ENCODE results near the gene ZSWIM9. TPM values are rescaled to one million over a fixed set of nuclear protein-coding genes. Genes with fewer than 3 reads are reported as not detected.
A peak's percentile ranks its signal among the peaks of the same experiment; 100 is the strongest.

ZSWIM9 gene
- polyA plus RNA-seq (2012; ENCODE audit: insufficient read length, low read depth), result 18.7 TPM

DNA sequence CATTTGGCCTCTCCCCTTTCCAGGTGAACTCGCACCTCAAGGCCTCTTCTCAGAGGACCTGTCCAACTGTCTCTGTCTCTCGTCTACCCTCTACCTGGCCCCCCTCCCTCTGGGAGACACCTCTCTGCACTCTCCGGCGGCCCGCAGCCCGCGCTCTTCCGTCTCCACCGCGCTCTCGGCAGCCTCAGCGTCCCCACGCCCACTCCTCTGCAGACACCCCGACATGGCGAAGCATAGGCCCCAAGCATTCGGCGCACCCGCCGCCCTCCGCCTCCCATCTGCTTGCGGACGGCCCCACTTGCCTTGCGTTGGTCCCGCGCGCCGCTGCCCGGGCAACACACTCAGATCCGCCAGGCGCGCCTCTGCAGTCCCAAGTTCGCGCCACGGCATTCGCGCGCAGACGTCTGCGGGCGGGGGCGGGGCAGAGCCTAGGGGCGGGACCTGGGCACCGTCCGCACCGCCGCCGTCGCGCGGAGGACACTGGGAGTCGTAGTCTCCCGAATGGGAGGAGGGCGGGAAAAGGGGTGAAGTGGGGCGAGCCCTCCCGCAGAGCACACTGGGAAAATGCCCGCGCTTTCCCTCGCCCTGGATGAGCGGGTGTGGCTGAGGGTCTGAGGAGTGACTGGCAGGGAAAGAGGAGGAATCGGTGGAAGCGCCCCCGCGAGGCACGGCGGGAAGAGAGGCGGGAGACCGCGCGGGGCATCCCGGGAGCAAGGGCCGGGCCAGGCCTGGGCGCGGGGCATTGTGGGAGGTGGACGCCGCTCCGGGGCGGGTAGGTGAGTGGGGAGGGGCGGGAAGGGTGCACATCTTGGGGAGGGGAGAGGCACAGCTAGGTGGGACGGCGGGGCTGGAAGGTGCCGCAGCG lies at the start of gene ZSWIM9, which contains the start of gene LIG1:
Gene ZSWIM9, plus strand, starts transcription at position 742 of the 865 bp plus-strand sequence. CDS start 1,123 bp downstream, outside the sequence.
Gene LIG1, minus strand, starts transcription at position 406 of the 865 bp plus-strand sequence. CDS start 4,778 bp downstream, outside the sequence.
- TF ChIP-seq, protein P1, sequence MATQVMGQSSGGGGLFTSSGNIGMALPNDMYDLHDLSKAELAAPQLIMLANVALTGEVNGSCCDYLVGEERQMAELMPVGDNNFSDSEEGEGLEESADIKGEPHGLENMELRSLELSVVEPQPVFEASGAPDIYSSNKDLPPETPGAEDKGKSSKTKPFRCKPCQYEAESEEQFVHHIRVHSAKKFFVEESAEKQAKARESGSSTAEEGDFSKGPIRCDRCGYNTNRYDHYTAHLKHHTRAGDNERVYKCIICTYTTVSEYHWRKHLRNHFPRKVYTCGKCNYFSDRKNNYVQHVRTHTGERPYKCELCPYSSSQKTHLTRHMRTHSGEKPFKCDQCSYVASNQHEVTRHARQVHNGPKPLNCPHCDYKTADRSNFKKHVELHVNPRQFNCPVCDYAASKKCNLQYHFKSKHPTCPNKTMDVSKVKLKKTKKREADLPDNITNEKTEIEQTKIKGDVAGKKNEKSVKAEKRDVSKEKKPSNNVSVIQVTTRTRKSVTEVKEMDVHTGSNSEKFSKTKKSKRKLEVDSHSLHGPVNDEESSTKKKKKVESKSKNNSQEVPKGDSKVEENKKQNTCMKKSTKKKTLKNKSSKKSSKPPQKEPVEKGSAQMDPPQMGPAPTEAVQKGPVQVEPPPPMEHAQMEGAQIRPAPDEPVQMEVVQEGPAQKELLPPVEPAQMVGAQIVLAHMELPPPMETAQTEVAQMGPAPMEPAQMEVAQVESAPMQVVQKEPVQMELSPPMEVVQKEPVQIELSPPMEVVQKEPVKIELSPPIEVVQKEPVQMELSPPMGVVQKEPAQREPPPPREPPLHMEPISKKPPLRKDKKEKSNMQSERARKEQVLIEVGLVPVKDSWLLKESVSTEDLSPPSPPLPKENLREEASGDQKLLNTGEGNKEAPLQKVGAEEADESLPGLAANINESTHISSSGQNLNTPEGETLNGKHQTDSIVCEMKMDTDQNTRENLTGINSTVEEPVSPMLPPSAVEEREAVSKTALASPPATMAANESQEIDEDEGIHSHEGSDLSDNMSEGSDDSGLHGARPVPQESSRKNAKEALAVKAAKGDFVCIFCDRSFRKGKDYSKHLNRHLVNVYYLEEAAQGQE (IDR thresholded peaks at IDR 0.05; ENCODE audit: insufficient read depth in 1 of 2, low read depth in 2 of 2, low read length in 2 of 2), result no peak
- TF ChIP-seq SIN3A (IDR thresholded peaks at IDR 0.05; ENCODE audit: borderline replicate concordance, insufficient read depth, low read length), result no peak; the same call in 1 of the 2 replicates
- no peak for TF ChIP-seq POLR2AphosphoS5 (IDR thresholded peaks at IDR 0.05; ENCODE audit: low read depth, low read length)
- TF ChIP-seq TAF1 (IDR thresholded peaks at IDR 0.05; ENCODE audit: borderline replicate concordance, insufficient read depth, low read length), result no peak
- TF ChIP-seq FOXP2 (optimal IDR thresholded peaks at IDR 0.05; ENCODE audit: borderline replicate concordance, extremely low read depth, extremely low read length, insufficient read depth), result peak; percentile 68

DNA sequence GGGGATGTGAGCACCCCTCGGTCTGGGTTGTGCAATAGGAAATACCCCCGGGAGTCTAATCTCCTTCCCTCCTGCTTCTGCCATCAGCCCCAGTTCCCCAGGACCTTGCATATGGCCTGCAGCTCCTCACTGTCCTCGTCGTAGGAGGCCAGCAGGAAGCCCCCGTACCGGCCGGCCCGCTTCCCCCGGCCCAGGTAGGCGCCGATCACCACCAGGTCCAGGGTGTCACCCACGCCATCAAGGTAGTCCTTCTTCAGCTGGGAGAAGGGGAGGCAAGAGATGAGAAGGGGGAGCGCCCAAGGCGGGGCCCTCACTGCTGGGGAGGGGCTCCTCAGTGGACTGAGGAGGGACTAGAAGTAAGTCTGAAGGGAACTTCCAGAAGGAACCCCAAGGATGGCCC lies 49.4 kb upstream of the ZSWIM9 start:
- TF ChIP-seq TAF1 (IDR thresholded peaks at IDR 0.05; ENCODE audit: borderline replicate concordance, insufficient read depth, low read length), result no peak
- no peak for TF ChIP-seq SIN3A (IDR thresholded peaks at IDR 0.05; ENCODE audit: borderline replicate concordance, insufficient read depth, low read length)
- TF ChIP-seq FOXP2 (optimal IDR thresholded peaks at IDR 0.05; ENCODE audit: borderline replicate concordance, extremely low read depth, extremely low read length, insufficient read depth), result no peak
- TF ChIP-seq POLR2AphosphoS5 (IDR thresholded peaks at IDR 0.05; ENCODE audit: low read depth, low read length), result no peak
- TF ChIP-seq, protein P1 (IDR thresholded peaks at IDR 0.05; ENCODE audit: insufficient read depth in 1 of 2, low read depth in 2 of 2, low read length in 2 of 2), result no peak

DNA sequence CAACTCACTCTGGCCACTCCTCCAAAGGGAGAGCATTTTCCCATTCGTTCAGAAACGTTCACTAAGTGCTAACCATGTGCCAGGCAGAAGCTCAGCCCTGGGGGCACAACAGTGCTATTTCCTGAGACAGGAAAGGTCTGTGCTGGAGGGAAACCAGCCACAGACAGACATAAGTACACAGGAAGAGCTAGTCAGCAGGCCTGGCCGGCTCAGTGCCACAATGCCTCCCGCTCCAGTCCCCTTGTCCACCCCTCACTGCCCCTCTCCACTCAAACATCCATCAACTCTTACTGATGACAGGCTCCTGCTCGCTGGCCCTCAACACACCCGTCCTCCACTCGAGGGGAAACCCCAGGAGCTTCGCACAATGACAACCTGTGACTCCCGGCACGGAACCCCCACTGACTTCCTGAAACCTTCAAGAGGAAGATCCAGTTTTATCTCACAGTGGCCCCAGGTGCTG lies 48.5 kb upstream of the ZSWIM9 start:
- TF ChIP-seq SIN3A (IDR thresholded peaks at IDR 0.05; ENCODE audit: borderline replicate concordance, insufficient read depth, low read length) (no peak), POLR2AphosphoS5 (IDR thresholded peaks at IDR 0.05; ENCODE audit: low read depth, low read length) (no peak), TAF1 (IDR thresholded peaks at IDR 0.05; ENCODE audit: borderline replicate concordance, insufficient read depth, low read length) (no peak), FOXP2 (optimal IDR thresholded peaks at IDR 0.05; ENCODE audit: borderline replicate concordance, extremely low read depth, extremely low read length, insufficient read depth) (peak; percentile 99)
- TF ChIP-seq, protein P1 (IDR thresholded peaks at IDR 0.05; ENCODE audit: insufficient read depth in 1 of 2, low read depth in 2 of 2, low read length in 2 of 2), result peak in 1 of 2 experiments; percentile 67; a peak in 1 of 4 replicates

DNA sequence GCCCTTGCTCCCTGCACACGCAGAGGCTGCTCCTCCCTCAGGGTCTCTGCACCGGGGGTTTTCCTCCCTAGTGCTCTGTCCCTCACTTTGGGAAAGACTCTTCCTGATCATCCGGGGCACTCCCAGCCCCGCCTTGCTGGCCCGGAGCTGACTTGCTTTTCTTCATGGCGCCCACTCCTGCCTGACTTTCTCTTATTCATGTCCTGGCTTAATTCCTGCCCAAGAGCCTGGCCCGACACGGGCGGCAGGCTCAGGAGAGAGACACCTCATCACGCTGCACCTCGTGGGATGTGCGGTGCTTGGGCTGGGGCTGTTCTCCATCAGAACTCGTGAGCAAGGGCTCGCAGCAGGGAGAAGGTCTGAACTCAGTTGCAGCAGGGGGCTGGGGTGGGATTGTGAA lies 48.1 kb upstream of the ZSWIM9 start:
- TF ChIP-seq, protein P1 (IDR thresholded peaks at IDR 0.05; ENCODE audit: insufficient read depth in 1 of 2, low read depth in 2 of 2, low read length in 2 of 2), result no peak
- TF ChIP-seq SIN3A (IDR thresholded peaks at IDR 0.05; ENCODE audit: borderline replicate concordance, insufficient read depth, low read length) (no peak), FOXP2 (optimal IDR thresholded peaks at IDR 0.05; ENCODE audit: borderline replicate concordance, extremely low read depth, extremely low read length, insufficient read depth) (no peak), POLR2AphosphoS5 (IDR thresholded peaks at IDR 0.05; ENCODE audit: low read depth, low read length) (no peak), TAF1 (IDR thresholded peaks at IDR 0.05; ENCODE audit: borderline replicate concordance, insufficient read depth, low read length) (no peak)

Measured in PFSK-1 (cell line).